RWPE2 (cell line): Measurements from ENCODE around the gene CRACR2B.

Experiments used
- ATAC-seq: fragments of 200-7000 bp; cut with Tn5 transposase; 3 replicates; pipeline ENCODE4 v1.9.1; 2021; ENCODE audit warnings: low read depth
- DNase-seq: peaks from one replicate; pipeline ENCODE4 v3.0.0-alpha.2; 2020; ENCODE audit warnings: low spot score
- H3K27ac ChIP-seq: fragments of 450-650 bp; 2 replicates; pipeline ENCODE4 v1.5.1; 2017; ENCODE audit warnings: mild to moderate bottlenecking; ENCODE audit not compliant: poor library complexity, severe bottlenecking
- H3K27me3 ChIP-seq: fragments of 250-450 bp; sonication (Bioruptor Pico); 2 replicates; pipeline ENCODE4 v1.5.1; 2021; ENCODE audit warnings: mild to moderate bottlenecking, moderate library complexity; ENCODE audit not compliant: insufficient read depth, poor library complexity, severe bottlenecking
- H3K36me3 ChIP-seq: fragments of 250-450 bp; sonication (Bioruptor Pico); 2 replicates; pipeline ENCODE4 v1.5.1; 2020; ENCODE audit warnings: low read depth, mild to moderate bottlenecking, moderate library complexity
- H3K4me1 ChIP-seq: fragments of 250-450 bp; sonication (Bioruptor Pico); 2 replicates; pipeline ENCODE4 v1.5.1; 2021; ENCODE audit warnings: mild to moderate bottlenecking, moderate library complexity; ENCODE audit not compliant: insufficient read depth, poor library complexity, severe bottlenecking
- H3K4me3 ChIP-seq: fragments of 250-450 bp; sonication (Bioruptor Pico); 2 replicates; pipeline ENCODE4 v1.5.1; 2021; ENCODE audit warnings: mild to moderate bottlenecking, moderate library complexity; ENCODE audit not compliant: severe bottlenecking
- H3K9me3 ChIP-seq: fragments of 250-450 bp; sonication (Bioruptor Pico); 2 replicates; pipeline ENCODE4 v1.5.1; 2021; ENCODE audit warnings: mild to moderate bottlenecking, moderate library complexity; ENCODE audit not compliant: severe bottlenecking
- CTCF ChIP-seq: fragments of 450-650 bp; IDR thresholded peaks from one replicate; pipeline ENCODE4 v1.5.1; 2017; ENCODE audit warnings: mild to moderate bottlenecking, moderate library complexity; ENCODE audit not compliant: poor library complexity, severe bottlenecking

Gene CRACR2B

GRCh38 chr11:863910-864827 lies 36.5 kb downstream of the CRACR2B start:
- H3K36me3 ChIP-seq = peaks cover 35% of the 10 kb centered on the region
- H3K27ac ChIP-seq = no peak overlapping the region
- DNase-seq = no peak

GRCh38 chr11:864898-865297 lies 37.2 kb downstream of the CRACR2B start:
- DNase-seq (no peak), ATAC-seq (no peak)
- Histone ChIP-seq H3K4me1 (no peaks in the 10 kb centered on the region), H3K4me3 (no peak overlapping the region), H3K27me3 (no peaks in the 10 kb centered on the region), H3K27ac (no peak overlapping the region), H3K36me3 (peaks cover 35% of the 10 kb centered on the region), H3K9me3 (no peaks in the 10 kb centered on the region)
- no peak for TF ChIP-seq CTCF

More at GRCh38 chr11:863910-864827, 36.5 kb downstream of the CRACR2B start:
- H3K9me3 ChIP-seq = no peaks in the 10 kb centered on the region
- H3K27me3 ChIP-seq = no peaks in the 10 kb centered on the region
- no peak overlapping the region for H3K4me3 ChIP-seq
- H3K4me1 ChIP-seq = no peaks in the 10 kb centered on the region
- TF ChIP-seq CTCF = no peak
- ATAC-seq = no peak

- H3K9me3 ChIP-seq = no peaks in the 10 kb centered on the region
- peaks cover 35% of the 10 kb centered on the region for H3K36me3 ChIP-seq
- ATAC-seq (no peak), DNase-seq (no peak)
- no peak overlapping the region for H3K4me3 ChIP-seq
- H3K4me1 ChIP-seq = no peaks in the 10 kb centered on the region
- H3K27ac ChIP-seq = no peak overlapping the region
- H3K27me3 ChIP-seq = no peaks in the 10 kb centered on the region
- TF ChIP-seq CTCF = no peak
Observed at GRCh38 chr11:865462-866430, 38.0 kb downstream of the CRACR2B start.

- DNase-seq (no peak), ATAC-seq (no peak)
- H3K4me3 ChIP-seq = no peak overlapping the region
- peaks cover 35% of the 10 kb centered on the region for H3K36me3 ChIP-seq
- no peak for TF ChIP-seq CTCF
- no peak overlapping the region for H3K27ac ChIP-seq
- H3K9me3 ChIP-seq = no peaks in the 10 kb centered on the region
- H3K27me3 ChIP-seq = no peaks in the 10 kb centered on the region
- no peaks in the 10 kb centered on the region for H3K4me1 ChIP-seq
Observed at GRCh38 chr11:866481-866880, 38.8 kb downstream of the CRACR2B start.
